Fibroblast of skin of back (primary cell): Measurements from ENCODE around the gene EGR4. TPM values are rescaled to one million over a fixed set of nuclear protein-coding genes. Genes with fewer than 3 reads are reported as not detected.
A peak's percentile ranks its signal among the peaks of the same experiment; 100 is the strongest.

ENCODE experiments used
- DNase-seq: peaks from one replicate; pipeline ENCODE4 v3.0.0-alpha.2; 2013
- polyA plus RNA-seq, 2 experiments: library from polyadenylated mRNA; unstranded; fragments of 120-200 nt; gene quantifications; one replicate each; pipeline ENCODE4 v1.2.1, GENCODE V29; 2013; ENCODE audit not compliant: insufficient read length in 2 of 2

Gene EGR4
- polyA plus RNA-seq (2013, experiment 1 of 2; ENCODE audit: insufficient read length) = not detected
- not detected for polyA plus RNA-seq (2013, experiment 2 of 2; ENCODE audit: insufficient read length)

GRCh38 chr2:73293534-73294171, at the start of gene EGR4:
EGR4 (minus strand) TSS chr2:73293548; CDS start chr2:73293317, 231 bp downstream.
- peak; percentile 69 for DNase-seq

GRCh38 chr2:73341039-73341438, 47.7 kb upstream of the EGR4 start:
- no peak for DNase-seq

DNA sequence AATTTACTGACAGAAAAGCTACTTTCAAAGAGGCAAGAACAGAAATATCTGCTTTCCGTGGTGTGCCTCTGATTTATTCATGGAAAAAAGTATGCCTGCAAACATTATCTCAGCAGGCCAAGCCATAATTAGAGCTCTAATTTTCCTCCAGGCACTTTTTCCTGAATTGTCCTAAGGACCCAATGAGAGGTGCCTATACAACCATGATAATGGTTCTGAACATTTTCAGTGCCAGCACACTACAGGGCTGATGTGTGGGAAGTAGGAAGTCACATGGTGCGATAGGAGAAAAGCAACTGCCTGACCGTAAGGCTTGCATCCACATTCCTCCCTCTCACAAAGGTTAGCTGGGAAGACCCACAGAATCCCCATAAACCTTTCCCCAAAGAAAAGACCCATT, 45.9 kb upstream of the EGR4 start:
- DNase-seq = no peak

GRCh38 chr2:73337828-73338227, 44.5 kb upstream of the EGR4 start:
- DNase-seq = no peak

GRCh38 chr2:73334620-73335019, 41.3 kb upstream of the EGR4 start:
- DNase-seq = no peak

DNA sequence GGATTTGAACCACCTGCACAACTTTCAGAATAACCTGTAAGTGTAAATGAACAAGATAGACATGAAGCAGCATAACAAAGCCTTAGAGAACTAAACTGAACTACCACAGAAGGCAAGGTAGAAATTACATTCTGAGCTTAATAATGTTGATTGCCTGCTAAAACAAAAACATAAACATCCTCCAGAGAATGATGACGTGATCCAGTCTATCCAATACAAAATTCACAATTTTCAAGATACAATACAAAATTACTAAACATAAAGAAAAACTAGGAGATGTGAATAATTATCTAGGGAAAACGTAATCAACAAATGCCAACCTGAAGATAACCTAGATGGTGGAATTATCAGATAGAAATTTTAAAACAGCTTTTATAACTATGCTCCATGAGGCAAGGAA, 40.7 kb upstream of the EGR4 start:
- no peak for DNase-seq

- DNase-seq = no peak
Measured at GRCh38 chr2:73333564-73333963, 40.2 kb upstream of the EGR4 start.

- no peak for DNase-seq
Measured at GRCh38 chr2:73324126-73324725, 30.9 kb upstream of the EGR4 start.

DNA sequence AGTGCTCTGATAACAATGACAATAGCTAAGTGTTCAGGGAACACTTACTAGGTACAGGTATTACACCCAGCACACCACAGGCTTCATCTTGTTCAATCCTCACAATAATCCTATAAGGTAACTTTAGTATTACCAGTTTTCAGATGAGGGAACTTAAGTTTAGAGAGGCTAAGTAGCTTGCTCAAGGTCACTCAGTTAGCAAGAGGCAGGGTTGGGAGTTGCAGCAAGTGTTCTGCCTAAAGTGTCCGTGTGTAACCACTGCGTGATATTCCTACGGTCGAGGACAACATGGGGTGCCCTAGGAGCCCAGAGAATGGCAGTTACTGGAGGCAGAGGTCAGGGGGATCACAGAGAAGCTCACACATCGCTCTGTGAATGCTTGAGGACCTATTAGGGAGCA, 30.2 kb upstream of the EGR4 start:
- no peak for DNase-seq

- DNase-seq = no peak
Measured at GRCh38 chr2:73314441-73314840, 21.1 kb upstream of the EGR4 start.

DNA sequence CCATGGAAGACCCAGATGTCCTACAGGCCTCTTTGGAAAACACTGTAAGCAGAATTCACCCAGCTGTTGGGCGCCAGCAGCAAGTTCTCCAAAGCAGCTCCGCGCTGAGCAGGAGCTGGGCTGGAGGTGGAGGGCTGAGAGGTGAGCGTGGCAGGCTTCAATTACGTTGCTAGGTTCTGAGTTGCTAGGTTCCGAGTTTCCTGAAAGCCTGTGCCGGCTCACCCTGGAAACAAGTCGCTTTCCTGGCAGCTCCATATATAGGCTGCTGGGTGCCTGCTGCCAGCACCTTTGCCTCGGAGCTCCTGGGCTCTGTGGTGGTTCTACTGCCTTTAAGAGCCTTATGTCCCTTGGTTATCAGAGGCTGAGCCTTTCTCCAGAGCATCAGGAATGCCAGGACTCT, 14.4 kb upstream of the EGR4 start:
- no peak for DNase-seq

- no peak for DNase-seq
Measured at GRCh38 chr2:73301636-73302035, 8.3 kb upstream of the EGR4 start.

DNA sequence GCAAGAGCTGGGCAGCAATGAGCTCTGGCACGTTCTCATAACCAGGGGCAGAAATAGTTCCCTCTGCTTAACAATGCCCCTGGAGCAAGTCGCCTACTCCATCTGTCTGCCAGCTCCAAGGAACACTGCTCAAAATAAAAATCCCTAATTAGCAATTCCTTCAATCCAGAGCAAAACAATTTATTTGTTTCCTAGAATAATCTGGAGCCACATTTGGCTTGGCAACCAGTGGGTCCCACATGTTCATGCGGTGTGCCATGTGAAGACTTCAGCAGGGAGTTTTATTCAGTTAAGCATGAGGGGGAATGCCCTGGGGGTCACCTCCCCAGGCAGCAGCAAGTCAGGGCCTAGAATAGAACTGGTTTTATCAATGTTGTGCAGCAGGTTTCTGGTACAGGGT, 7.6 kb upstream of the EGR4 start:
- DNase-seq = no peak

DNA sequence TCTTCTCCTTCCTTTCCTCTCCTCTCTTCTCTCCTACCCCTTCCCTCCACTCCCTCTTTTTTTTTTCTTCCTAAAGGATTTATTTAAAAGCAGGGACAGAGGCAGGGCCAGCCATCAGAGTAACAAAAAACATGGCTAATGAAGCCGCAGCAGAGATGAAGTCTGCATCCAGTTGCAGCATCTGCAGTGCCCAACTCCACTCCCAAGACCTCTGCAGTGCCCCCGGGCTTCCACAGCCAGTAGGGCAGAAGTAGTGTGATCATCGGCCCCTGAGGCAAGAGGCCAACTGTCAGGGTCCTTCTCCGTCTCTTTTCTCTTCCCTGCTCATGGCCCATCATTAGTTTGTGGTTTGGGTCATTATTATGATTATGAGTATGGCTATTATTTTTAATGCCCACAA, 4.2 kb upstream of the EGR4 start:
- no peak for DNase-seq

- DNase-seq = peak; percentile 36
Measured at GRCh38 chr2:73297151-73297559, 3.8 kb upstream of the EGR4 start.

DNA sequence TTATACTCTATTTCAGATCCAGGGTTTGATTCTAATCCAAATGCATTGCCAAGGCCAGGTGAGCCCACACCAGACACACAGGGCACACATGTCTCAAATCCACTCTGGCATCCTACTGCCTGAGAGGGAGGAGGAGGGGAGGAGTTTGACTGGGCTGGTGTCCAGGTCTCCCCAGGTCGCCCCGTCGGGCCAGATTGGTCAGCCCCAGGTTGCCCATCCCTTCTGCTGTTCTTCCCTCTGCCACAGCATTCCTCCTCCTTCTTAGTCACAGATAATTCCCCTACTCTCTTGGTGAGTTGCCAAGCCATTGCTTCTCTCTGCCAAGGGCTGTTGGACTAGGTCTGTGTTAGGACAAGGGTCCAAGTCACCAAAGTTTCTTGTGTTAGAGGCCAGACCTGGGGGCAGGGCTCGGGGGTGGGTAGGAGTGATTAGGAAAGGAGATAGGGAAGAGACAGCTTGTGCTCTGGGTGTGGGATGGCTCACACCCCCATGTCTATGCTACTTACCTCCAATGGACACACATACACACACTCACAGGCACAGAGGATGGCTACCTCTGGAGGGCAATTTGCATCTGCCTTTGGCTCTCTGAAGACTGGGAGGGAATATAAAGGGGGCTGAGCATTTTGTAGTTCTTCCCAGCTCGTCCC, 2.5 kb upstream of the EGR4 start:
- DNase-seq = peak; percentile 8

GRCh38 chr2:73294239-73294638, 891 bp upstream of the EGR4 start:
- DNase-seq = no peak

DNA sequence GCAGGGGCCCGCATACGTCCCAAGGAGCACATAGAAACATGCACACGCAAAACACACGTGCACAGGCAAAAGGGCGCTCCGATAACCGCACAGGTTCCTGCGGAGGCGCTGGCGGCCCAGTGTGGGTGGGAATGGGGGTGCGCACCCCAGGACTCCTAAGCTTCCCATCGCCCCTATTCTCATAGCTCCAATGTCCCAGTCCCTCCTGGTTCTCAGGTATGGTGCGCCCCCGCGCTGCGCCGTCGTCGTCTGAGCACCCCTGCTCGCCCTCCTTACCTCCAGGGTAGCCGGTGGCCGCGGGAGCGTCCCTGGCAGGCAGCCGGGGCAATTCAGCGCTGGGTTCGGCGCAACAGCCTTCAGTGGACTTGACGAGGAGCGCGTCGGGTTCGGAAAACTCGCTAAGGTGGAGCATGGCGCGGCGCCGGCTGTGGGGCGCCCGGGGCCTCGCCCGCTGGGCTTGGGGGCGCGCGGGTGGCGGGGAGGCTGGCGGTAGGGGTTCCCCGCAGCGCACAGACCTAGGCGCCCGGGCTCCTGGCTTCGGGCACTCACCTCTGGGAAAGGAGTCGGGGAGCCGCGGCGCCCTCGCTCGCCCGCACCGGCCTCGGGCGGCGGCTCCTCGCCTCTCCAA, 328 bp downstream of the EGR4 start:
- DNase-seq = no peak

DNA sequence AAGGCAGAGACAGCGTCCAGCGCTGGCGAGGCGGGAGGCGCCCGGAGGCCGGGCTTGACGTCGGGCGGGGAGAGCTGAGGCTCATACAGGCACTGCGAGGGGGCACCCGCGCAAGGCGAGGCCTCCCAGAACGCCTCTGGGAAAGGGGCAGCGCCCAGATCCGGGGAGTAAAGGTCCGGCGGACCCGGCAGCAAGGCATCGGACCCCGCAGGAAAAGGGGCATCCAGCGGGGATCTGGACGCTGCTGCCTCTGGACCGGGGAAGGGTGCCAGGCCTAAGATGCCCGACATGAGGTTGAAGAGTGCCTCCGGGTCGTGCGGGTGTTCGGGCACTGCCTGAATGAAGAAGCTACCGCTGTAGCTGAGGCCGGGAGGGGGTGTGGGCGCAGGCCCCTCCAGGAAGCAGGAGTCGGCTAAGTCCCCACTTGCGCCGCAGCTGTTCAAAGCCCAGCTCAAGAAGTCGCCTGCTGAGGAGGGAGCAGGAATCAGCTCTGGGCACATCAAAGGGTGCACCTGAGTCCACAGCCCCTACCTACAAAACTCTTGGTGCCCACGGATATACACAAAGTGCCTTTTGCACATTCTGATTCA, 937 bp downstream of the EGR4 start:
- no peak for DNase-seq

GRCh38 chr2:73291461-73292315, 1.7 kb downstream of the EGR4 start:
- no peak for DNase-seq

- DNase-seq = peak; percentile 57
Measured at GRCh38 chr2:73291093-73291460, 2.3 kb downstream of the EGR4 start.
